DMS114 treated with DMSO at 0.1 percent for 48 hours (cell line): Measurements from ENCODE around the gene IQCE.
"Not testable (repeated sequence)": the region's sequence is repeated elsewhere in the genome, so short reads cannot be mapped to it uniquely, and the experiment has no call there.

Experiments used
- DNase-seq: peaks from one replicate; lab custom pipeline; 2025; ENCODE audit not compliant: unreplicated experiment; lab: John Stamatoyannopoulos, UW

The IQCE gene

DNA sequence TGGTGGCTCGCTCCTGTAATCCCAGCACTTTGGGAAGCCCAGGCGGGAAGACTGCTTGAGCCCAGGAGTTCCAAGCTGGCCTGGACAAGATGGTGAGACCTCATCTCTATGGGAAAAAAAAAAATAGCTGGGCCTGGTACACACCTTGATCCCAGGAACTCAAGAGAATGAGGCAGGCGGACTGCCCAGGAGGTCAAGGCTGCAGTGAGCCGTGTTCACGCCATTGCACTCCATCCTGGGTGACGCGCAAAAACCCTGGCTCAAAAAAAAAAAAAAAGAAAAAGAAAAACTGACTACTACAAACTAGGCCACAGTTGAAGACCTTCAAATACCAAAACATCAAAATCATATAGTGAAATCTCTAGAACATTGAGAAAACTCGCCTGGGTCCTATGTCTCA, 7.4 kb upstream of the IQCE start:
- DNase-seq = no peak

DNA sequence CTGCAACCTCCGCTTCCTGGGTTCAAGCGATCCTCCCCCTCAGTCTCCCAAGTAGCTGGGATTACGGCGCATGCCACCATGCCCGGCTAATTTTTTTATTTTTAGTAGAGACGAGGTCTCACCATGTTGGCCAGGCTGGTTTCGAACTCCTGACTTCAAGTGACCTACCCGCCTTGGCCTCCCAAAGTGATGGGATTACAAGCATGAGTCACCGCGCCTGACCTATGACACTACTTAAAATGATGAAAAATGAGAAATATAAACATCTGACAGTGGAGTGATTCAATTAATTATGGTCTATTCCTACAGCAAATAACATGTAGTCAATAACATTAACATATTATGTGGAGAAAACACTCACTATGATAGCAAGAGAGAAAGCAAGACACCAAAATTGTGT, 5.7 kb upstream of the IQCE start:
- DNase-seq = no peak

DNA sequence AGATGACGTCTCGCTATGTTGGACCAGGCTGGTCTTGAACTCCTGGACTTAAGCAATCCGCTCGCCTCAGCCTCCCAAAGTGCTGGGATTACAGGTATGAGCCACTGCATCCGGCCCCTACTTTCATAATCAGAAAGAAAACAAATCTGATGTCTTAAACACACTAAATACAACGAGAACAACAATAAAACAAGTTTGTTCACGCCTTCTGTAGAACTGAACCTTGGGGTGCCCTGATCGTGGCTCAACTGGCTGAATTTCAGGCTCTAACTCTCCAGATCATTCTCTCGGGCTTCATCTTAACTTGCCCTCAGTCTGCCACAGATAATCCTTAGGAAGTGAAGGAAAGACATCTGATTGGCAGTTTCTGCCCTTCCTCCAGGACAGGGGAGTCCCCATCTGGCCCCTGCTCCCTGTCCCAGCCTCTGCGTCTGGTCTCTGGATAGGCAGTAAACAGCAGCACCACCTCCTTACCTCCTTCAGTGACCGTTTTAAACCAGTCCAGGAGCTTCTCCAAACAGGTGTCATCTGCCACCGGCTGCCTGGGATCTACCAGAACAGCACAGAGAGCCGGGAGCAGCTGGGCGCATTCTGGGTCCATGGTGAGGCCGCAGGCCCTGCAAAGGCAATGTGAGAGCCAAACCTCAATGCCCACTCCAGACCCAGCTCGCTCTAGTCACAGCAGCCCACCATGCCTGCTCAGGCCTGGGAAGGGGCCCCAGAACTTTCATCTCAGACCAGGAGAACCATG, 4.8 kb upstream of the IQCE start:
- no peak for DNase-seq

DNA sequence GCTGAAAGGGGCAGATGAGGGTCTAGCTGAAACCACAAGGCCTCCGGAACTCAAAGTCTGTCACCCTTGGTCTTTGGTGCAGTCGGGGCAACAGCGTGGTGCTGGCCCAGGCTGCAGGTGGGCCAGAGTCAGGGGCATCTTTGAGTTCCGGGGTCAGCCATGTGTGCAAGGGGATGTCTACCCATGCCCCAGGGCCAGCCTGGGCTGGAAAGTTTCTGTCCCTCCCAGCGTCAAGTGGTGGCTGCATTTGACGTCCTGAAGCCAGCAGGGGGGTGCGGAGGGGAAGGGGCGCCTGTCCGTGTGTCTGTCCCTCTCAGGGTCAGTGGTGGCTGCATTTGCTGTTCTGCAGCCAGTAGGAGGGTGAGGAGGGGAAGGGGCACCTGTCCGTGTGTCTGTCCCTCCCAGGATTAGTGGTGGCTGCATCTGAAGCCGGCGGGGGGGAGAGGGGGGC, 4.1 kb upstream of the IQCE start:
- DNase-seq = no peak

DNA sequence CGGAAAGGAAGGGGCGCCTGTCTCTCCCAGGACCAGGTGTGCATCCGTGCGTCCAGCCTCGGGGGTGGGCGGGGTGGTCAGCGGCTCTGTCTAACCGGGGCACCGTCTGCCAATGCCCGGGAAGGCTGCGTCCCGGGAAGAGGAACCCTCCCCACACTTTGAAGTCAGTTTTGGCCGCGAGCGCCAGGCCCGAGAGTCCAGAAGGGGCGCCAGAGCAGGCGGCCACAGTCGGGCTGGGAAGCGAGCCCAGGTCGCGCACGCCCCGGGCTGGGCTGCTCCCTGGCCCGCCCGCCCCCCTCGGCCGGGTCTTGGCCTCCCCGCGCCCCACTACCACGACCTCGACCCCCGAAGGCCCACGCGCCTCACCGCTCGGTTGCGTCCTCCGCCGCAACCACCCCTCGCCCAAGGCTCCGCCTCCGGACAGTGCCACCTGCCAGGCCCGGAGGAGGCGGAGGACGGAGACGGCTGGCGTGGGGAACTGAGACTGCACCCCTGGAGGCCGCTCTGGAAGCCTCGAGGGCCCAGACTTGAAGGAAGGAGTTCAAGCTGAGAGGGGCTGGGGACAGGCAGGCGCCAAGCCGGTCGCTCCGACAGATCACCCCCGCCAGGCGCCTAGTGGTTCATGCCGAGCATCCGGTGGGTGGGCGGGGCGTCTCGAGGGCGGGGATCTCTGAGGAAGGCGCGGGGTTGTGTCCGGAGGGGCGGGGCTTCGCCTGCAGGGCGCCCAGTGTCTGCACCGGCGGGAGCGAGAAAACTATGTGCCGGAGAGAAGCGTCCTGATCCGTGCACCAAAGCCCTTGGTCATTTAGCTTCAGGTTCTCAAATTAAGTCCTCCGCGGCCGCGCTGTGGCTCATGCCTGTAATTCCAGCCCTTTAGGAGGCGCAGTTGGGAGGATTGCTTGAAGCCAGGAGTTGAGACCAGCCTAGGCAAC, 3.4 kb upstream of the IQCE start, which contains the start of gene BRAT1:
BRAT1 (minus strand) TSS at position 404 of the 932 bp plus-strand sequence. CDS start 1,093 bp downstream, outside the sequence.
- DNase-seq = peak; percentile 88

DNA sequence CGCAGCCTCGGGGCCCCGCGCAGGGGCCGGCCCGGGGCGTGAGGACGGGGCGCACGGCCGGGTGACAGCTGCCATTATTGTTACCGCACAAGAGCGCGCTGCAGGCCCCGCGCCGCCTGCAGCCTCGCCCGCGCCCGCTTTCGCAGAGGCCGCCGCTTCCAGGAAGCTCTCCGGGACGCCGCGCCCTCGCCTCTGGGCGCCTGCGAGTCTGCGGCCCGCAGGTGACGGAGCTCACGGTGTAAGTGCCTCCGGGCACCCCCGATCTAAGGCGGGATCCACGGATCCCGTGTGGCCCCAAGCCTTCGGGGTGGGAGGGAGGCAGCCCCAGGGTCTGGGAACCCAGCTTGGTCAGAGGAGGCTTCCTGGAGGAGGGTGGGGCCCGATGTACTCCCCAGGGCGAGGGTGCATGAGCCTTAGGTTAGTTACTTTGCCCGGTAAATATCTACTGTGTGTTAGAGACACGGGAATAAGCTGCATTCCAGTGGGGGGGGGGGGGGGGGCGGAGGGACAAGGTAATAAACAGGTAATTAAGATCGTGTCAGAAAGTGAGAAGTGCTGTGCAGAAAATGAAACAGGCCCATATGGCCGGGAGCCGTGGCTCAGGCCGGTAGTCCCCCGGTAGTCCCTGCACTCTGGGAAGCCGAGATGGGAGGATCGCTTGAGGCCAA, 638 bp downstream of the IQCE start:
- no peak for DNase-seq

DNA sequence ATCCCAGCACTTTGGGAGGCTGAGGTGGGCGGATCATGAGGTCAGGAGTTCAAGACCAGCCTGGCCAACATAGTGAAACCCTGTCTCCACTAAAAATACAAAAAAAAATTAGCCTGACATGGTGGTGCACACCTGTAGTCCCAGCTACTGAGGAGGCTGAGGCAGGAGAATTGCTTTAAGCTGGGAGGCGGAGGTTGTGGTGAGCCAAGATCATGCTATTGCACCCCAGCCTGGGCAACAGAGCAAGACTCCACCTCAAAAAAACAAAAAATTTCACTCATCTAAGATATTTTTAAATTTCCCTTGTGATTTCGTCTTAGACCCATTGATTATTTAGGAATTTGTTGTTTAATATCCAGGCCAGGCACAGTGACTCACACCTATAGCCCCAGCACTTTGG, 5.2 kb downstream of the IQCE start:
- not testable (repeated sequence) for DNase-seq

DNA sequence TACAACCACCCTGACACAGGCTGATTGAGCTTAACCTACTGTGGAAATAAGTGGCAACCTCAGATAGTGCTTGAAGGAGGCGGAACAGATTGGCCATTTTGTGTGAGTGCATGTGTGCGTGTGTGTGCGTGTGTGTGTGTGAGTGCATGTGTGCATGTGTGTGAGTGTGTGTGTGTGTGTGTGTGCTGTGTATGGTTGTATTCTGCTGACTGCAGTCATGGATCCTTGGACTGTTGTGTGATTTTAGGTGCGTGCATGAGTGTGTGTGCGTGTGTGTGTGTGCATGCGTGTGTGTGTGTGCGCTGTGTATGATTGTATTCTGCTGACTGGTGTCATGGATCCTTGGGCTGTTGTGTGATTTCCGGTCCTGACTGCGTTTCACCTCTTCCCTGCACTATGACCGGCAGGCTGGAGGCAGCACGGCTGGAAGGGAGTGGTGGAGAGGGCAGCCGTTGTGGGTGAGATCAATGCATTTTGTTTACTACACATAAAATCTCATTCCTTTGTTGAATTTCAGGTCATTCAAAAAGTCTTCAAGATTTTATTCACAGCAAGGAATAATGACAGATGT, 6.3 kb downstream of the IQCE start:
- no peak for DNase-seq

DNA sequence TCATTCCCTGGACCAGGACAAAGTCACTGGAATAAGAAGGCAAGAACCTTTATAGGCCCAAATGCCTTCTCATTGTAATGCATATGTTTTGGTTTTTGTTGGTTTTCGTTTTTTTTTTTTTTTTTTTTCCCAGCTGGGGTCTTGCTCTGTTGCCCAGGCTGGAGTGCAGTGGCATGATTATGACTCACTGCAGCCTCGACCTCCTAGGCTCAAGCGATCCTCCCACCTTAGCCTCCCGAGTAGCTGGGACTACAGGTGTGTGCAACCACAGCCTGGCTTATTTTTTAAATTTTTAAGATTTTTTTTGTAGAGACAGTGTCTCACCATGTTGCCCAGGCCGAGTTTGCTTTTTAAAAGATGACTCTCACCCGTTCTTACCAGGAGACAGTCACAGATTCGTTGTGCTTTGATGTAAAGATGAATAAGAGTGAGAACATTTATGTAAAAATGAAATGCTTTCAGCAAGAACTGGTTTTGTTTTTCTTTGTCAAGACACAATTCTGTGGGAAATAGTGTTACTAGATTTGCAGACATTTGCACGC, 7.6 kb downstream of the IQCE start:
- no peak for DNase-seq

DNA sequence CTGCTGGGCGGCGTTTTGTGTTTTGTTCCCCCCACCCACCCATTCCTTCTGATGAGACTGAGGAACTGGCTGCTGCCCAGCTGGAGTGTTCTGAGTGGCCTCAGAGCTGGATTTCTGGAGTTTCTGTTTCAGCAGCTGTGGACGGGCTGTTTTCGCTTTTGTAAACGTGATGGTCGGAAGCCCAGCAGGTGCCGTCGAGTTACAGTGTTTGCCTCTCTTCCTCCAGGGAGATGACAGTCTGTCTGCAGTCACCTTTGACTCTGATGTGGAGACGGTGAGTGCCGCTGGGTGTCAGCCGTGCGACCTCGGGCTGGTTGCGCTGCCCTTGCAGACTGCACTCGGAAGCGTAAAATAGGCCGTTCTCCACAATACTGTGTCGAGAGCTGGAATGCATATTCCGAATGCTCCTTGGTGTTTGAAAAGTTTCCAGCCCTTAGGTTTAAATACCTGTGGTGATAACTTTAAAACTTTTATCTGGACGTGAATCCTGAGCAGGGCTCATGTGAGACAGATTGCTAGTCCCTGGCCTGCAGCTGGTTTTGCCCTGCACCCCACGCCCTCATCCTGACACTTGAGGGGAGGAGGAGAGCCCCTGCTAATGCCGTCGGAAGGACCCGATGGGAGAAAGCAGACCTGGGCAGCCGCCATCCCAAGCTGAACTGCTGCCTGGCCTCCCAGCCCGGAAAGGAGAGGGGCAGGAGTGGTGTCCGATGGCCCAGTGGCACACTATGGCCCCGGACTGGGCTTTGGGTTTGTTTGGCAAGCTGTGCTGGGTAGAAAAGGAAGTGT, 8.3 kb downstream of the IQCE start:
- DNase-seq = no peak

DNA sequence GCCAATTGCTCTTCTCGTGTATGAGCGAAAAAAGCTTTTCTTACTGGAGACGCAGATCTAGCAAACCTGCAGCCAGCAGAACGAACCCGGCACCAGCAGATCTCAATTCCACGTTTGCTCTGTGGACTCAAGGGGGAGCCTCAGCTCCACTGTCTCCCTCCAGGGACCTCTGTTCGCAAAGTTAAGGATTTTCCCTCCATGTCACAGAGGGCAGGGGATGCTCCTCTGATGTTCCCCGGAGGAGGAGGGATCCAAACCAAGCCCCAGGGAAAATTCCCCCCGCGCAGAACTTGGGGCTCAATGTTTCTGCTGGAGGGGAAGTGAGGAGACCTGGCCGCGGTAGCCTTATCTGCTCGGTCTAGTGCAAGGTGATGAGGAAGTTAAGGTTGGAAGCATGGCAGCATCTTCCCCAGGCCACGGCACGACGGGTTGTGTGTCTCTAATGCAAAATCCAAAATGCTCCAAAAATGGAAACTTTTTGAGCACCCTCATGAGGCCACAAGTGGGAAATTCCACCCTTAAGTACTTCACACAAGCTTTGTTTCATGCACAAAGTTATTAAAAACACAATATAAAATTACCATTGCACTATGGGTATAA, 9.0 kb downstream of the IQCE start:
- no peak for DNase-seq

DNA sequence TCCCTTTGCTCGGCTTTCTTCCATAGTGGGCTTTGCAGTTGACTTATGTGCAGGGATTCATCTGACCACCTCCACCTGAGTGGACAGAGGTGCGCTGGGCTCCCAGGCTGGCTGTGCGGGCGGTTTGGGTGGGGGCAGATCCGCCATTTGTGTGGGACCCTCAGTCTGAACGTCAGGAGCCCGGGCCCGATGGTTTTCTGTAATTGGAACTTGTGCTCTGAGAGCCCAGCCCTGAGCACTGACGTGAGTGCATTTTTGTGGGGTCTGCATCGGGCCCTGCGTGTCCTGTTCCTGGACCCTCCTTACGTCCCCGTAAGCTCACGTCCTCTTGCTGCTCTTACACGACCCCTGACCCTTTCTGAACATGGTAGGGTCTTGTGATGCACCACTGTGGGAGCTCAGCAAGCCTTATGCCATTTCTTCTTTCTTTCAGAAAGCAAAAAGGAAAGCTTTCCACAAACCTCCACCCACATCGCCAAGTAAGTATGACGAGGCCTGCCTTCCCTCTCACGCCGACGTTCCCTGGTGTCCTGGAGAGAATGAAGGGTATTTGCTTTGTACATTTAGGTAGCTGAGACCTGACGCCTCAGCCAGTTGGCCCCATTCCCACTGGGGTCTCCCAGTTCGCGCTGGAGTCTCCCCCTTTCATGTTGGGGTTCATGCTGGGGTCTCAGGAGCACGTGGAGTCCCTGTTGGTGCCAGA, 9.9 kb downstream of the IQCE start:
- no peak for DNase-seq

DNA sequence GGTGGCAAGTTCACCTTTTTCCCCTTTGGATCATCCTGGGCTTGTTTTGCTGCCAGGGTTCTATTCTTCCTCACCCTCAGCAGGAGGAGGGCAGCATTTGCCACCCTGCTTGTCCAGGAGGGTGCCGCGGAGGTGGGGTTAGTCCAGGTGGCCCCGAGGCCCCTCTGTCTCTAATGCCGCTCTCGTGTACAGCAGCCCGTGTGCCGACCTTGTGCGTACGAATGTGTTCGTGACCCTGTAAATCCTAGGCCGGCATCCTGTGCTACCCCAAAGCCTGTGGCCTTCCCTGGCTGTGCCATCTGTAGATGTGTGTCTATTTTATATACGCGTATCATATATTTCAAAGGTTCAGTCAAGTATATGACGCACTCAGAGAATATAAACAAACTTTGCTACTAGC, 10.6 kb downstream of the IQCE start:
- no peak for DNase-seq

DNA sequence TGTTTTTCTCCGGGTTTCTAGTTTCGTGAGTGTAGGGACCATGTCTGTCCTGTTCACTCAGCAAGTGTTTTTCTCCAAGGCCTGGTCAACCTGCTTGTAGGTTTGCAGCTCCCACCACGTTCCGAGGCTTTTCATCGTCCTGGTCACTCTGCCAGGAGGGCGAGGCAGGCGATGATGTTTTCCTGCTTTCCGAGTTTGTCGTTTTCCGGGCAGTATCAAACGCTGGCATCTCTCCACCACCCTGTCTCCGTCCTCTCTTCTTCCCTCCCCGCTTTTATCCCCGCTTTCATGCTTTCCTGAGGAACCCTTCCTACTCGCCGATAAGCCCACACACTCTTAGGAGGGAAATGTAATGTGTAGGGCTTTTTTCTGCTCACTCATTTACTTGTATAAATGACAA, 11.2 kb downstream of the IQCE start:
- no peak for DNase-seq

DNA sequence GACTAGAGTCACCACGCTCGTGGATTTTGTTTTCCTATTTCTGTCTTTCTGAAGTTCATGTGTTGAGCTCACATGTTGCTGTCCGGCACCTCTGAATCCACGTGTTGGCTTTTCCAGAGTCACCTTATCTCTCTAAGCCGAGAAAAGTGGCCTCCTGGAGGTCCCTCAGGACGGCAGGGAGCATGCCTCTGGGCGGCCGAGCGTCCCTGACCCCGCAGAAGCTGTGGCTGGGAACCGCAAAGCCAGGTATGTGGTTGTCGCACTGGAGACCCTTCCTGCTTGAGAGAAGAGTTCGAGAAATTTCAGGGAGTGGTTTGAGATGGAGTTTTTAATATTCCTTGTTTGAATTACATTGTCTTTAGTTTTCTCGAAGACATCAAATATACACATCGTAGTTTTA, 12.6 kb downstream of the IQCE start:
- no peak for DNase-seq

DNA sequence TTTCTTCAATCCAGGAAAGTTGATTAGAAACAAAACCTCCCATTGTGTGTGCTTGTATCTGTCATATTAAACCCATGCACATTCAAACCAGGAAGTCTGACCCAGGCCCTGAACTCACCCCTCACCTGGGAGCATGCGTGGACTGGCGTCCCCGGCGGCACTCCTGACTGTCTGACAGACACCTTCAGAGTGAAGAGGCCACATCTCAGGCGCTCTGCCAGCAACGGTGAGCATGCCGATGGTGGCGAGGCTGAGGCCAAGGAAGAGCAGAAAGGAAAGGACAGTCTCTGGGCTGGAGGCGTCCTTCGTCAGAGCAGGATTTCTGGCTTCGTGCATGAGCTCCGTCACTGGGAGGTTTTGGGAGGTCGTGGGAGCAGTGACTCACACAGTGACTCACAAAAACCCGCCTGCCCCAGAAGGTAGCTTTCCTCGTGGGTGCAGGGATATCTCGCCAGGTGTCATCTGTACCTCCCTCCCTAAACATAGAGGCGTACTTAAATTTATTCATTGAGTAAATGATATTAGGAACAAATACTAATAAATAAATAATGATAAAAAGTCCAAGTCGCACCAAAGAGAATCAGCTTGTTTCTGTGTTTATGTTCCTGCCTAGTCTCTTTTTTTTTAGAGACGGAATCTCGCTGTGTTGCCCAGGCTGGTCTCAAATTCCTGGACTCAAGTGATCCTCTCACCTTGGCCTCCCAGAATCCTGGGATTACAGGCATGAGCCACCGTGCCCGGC, 13.5 kb downstream of the IQCE start:
- no peak for DNase-seq

DNA sequence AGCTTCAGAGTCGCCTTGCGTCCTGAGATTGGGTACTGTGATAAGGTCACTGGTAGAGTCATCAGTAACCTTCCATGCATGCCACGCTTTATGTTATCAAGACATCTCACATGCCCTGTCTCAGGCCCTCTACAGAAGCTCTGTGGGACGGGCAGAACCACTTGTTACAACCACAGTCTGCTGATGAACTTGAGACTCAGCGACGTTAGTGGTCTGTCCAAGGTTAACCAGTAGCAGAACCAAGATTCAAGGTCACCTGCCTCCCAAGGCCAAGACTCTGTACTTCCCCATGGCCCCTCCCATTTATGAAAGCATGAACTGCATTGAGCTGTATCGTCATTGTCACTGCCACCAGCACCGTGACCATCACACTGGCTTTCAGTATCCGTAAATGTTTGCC, 15.0 kb downstream of the IQCE start:
- DNase-seq = no peak

DNA sequence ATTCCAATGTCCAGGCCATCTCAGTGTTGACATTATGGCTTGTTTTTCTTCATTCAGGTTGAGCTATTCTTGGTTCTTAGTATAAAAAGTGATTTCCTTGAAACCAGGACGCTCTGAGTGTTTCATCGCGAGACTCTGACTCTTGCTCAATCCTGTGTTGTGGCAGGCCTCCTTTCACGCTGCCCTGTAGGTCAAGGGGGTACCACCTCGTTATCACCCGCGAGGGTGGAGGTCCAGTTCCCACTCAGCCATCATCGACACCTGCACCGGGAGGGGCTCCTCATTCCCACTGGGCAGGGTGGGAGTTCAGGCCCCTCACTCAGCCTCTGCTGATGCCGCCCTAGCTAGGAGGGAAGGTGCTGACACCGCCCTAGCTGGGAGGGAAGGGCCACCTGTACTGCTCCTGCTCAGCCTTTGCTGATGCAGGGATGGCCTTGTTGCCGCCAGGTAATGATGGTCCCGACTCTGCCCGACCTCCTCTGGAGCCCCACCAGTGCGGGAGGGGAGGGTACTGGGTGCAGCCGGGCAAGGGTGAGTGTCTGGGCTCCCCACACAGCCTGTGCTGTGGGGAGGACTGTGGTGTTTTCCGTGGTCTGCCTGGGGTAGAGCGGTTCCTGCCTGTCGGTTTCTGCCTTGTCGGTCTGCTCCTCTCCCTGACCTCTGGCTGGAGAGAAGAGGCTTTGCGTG, 16.4 kb downstream of the IQCE start:
- no peak for DNase-seq
